GM21717 (cell line): ENCODE measurements around the gene IRS1.

Source experiments
- ATAC-seq: cut with Tn5 transposase; IDR thresholded peaks from one replicate; pipeline ENCODE4 v1.9.1; 2021; ENCODE audit warnings: mild to moderate bottlenecking, moderate library complexity; ENCODE audit not compliant: unreplicated experiment

Gene IRS1

GRCh38 chr2:226791056-226791486 is 8.5 kb downstream of the IRS1 start:
- ATAC-seq, result peak; percentile 70

- no peak for ATAC-seq
Observed at GRCh38 chr2:226790431-226790830, 9.2 kb downstream of the IRS1 start.

- ATAC-seq, result no peak
Observed at GRCh38 chr2:226790011-226790410, 9.6 kb downstream of the IRS1 start.

- no peak for ATAC-seq
Observed at GRCh38 chr2:226788881-226789490, 10.6 kb downstream of the IRS1 start.

GRCh38 chr2:226788064-226788463 is 11.6 kb downstream of the IRS1 start:
- no peak for ATAC-seq

GRCh38 chr2:226783885-226784284 is 15.7 kb downstream of the IRS1 start:
- ATAC-seq, result no peak

GRCh38 chr2:226782092-226782713 is 17.4 kb downstream of the IRS1 start:
- no peak for ATAC-seq

- no peak for ATAC-seq
Observed at GRCh38 chr2:226780431-226780830, 19.2 kb downstream of the IRS1 start.

GRCh38 chr2:226777611-226778010 is 22.0 kb downstream of the IRS1 start:
- no peak for ATAC-seq

- no peak for ATAC-seq
Observed at GRCh38 chr2:226776104-226776503, 23.5 kb downstream of the IRS1 start.

- ATAC-seq, result no peak
Observed at GRCh38 chr2:226775032-226775509, 24.5 kb downstream of the IRS1 start.

GRCh38 chr2:226773291-226773690 is 26.3 kb downstream of the IRS1 start:
- peak; percentile 17 for ATAC-seq

GRCh38 chr2:226772389-226773179 is 27.0 kb downstream of the IRS1 start:
- ATAC-seq, result peak; percentile 99

GRCh38 chr2:226771067-226771466 is 28.6 kb downstream of the IRS1 start:
- ATAC-seq, result no peak

GRCh38 chr2:226767056-226767813 is 32.4 kb downstream of the IRS1 start:
- ATAC-seq, result no peak

GRCh38 chr2:226766352-226767055 is 33.1 kb downstream of the IRS1 start:
- no peak for ATAC-seq

- no peak for ATAC-seq
Observed at GRCh38 chr2:226763320-226763719, 36.3 kb downstream of the IRS1 start.

GRCh38 chr2:226761195-226761583 is 38.4 kb downstream of the IRS1 start:
- ATAC-seq, result no peak

GRCh38 chr2:226760412-226761194 is 39.0 kb downstream of the IRS1 start:
- no peak for ATAC-seq

GRCh38 chr2:226759768-226760167 is 39.9 kb downstream of the IRS1 start:
- no peak for ATAC-seq
